Prostate gland (tissue), 2 donors: ENCODE results near the gene LAMA3.

Experiments
- CTCF ChIP-seq, 4 experiments: fragments of 200-600 bp in 2 of 4; fragments of 450-650 bp in 2 of 4; sonication (generic) in 2 of 4; IDR thresholded peaks; 1 replicate in 3 of 4; 2 replicates in 1 of 4; pipeline ENCODE4 v1.5.1; 2016 to 2019; ENCODE audit warnings: antibody characterized with exemption in 4 of 4, mild to moderate bottlenecking in 2 of 4, moderate library complexity in 2 of 4
- POLR2A ChIP-seq: fragments of 450-650 bp; IDR thresholded peaks from one replicate; pipeline ENCODE4 v1.6.1; 2016; ENCODE audit warnings: antibody characterized with exemption, mild to moderate bottlenecking

GRCh38 chr18:23990474-23991410, 301.5 kb downstream of the LAMA3 start:
- TF ChIP-seq CTCF (IDR thresholded peaks at IDR 0.05) (no peak), POLR2A (no peak)
